Testis (tissue), 3 donors: Measurements from ENCODE around the gene TENM4. TPM values are rescaled to one million over a fixed set of nuclear protein-coding genes. Genes with fewer than 3 reads are reported as not detected.

Experiments used
- DNase-seq: peaks from one replicate; pipeline ENCODE4 v3.0.0-alpha.2; 2019
- H3K27ac ChIP-seq, 2 donors: fragments of 200-600 bp; sonication (generic); one replicate each; pipeline ENCODE4 v1.5.1; 2019
- H3K27me3 ChIP-seq: fragments of 200-600 bp; sonication (generic); one replicate; pipeline ENCODE4 v1.5.1; 2019
- H3K36me3 ChIP-seq: fragments of 200-600 bp; sonication (generic); one replicate; pipeline ENCODE4 v1.5.1; 2017; ENCODE audit warnings: low read depth; ENCODE audit errors: missing control alignments
- H3K4me1 ChIP-seq: fragments of 200-600 bp; sonication (generic); one replicate; pipeline ENCODE4 v1.5.1; 2019
- H3K4me3 ChIP-seq, 2 donors: fragments of 200-600 bp; sonication (generic); one replicate each; pipeline ENCODE4 v1.5.1; 2017 to 2019
- H3K9me3 ChIP-seq: fragments of 200-600 bp; sonication (generic); one replicate; pipeline ENCODE4 v1.5.1; 2017
- CTCF ChIP-seq, 3 experiments: fragments of 450-650 bp in 2 of 3; fragments of 200-600 bp in 1 of 3; sonication (generic) in 1 of 3; IDR thresholded peaks; one replicate each; pipeline ENCODE4 v1.5.1; 2016 to 2019; ENCODE audit warnings: antibody characterized with exemption in 3 of 3, mild to moderate bottlenecking in 2 of 3, moderate library complexity in 1 of 3
- POLR2A ChIP-seq: fragments of 450-650 bp; IDR thresholded peaks from one replicate; pipeline ENCODE4 v1.6.1; 2017; ENCODE audit warnings: antibody characterized with exemption, mild to moderate bottlenecking, moderate library complexity
- WGBS, 2 donors: methylation state at CpG; one replicate each; pipeline ENCODE4 v1.1.5; 2018; 5-methylcytosine and 5-hydroxymethylcytosine counted together
- intact Hi-C: fragments of 100-400 bp; cut with DNase I; formaldehyde crosslinking; loops from one replicate; pipeline ENCODE4 v1.15.1; 2023; ENCODE audit warnings: low total_unique reads
- polyA plus RNA-seq: library from polyadenylated mRNA; stranded (reverse); fragments of 350-450 nt; fragmentation: Illumina TruSeq; extraction: RNeasy Lipid Tissue Mini Kit (QIAGEN cat#74804); gene quantifications from one replicate; pipeline ENCODE4 v1.2.3, GENCODE V29; 2014; ENCODE audit warnings: low read depth, low replicate concordance; ENCODE audit not compliant: insufficient read depth
- total RNA-seq, 2 donors: library from RNA; depleted of rRNA; stranded (reverse); fragments of >200 nt; gene quantifications; one replicate each; pipeline ENCODE4 v1.2.3, GENCODE V29; 2016

Gene TENM4
- total and polyA plus RNA-seq, 3 donors from 2014 or later = 10.6 to 17.9 (median 11.4) TPM

GRCh38 chr11:79208126-79208525, 232.7 kb downstream of the TENM4 start:
- intact Hi-C loops = no loop called here
- no peak for DNase-seq
- Histone ChIP-seq H3K4me1 (no peaks in the 10 kb centered on the region), H3K4me3 (no peak overlapping the region), H3K27me3 (no peaks in the 10 kb centered on the region), H3K36me3 (no peaks in the 10 kb centered on the region), H3K9me3 (no peaks in the 10 kb centered on the region), H3K27ac (no peak overlapping the region)
- TF ChIP-seq POLR2A = no peak
- TF ChIP-seq CTCF (IDR thresholded peaks at IDR 0.05) = no peak
- 71 to 83% methylated on average over 2 of the region's 2 CpGs for WGBS, 2 donors

- WGBS, 2 donors = 70 to 76% methylated on average over 4 of the region's 4 CpGs
- Histone ChIP-seq H3K27me3 (no peaks in the 10 kb centered on the region), H3K4me3 (no peak overlapping the region), H3K9me3 (no peaks in the 10 kb centered on the region), H3K36me3 (no peaks in the 10 kb centered on the region), H3K4me1 (no peaks in the 10 kb centered on the region), H3K27ac (no peak overlapping the region)
- DNase-seq = no peak
- no peak for TF ChIP-seq CTCF (IDR thresholded peaks at IDR 0.05)
- intact Hi-C loops = no loop called here
These were observed 233.9 kb downstream of the TENM4 start for GRCh38 chr11:79206951-79207350.

- no peaks in the 10 kb centered on the region for H3K27me3 ChIP-seq
- intact Hi-C loops = no loop called here
- no peaks in the 10 kb centered on the region for H3K9me3 ChIP-seq
- H3K36me3 ChIP-seq = no peaks in the 10 kb centered on the region
- no peak for TF ChIP-seq POLR2A
- TF ChIP-seq CTCF (IDR thresholded peaks at IDR 0.05) = no peak
- H3K4me3 ChIP-seq = no peak overlapping the region
- no peak overlapping the region for H3K27ac ChIP-seq
- H3K4me1 ChIP-seq = no peaks in the 10 kb centered on the region
- DNase-seq = no peak
- WGBS, 2 donors = 68 to 85% methylated on average over 1 of the region's 1 CpG
These were observed 235.0 kb downstream of the TENM4 start for GRCh38 chr11:79205786-79206185.

- Histone ChIP-seq H3K27ac (no peak overlapping the region), H3K9me3 (no peaks in the 10 kb centered on the region), H3K4me1 (no peaks in the 10 kb centered on the region), H3K4me3 (no peak overlapping the region), H3K36me3 (no peaks in the 10 kb centered on the region), H3K27me3 (no peaks in the 10 kb centered on the region)
- TF ChIP-seq CTCF (IDR thresholded peaks at IDR 0.05) (no peak), POLR2A (no peak)
- intact Hi-C loops = no loop called here
- 82 to 88% methylated on average over 3 of the region's 3 CpGs for WGBS, 2 donors
- no peak for DNase-seq
These were observed 239.0 kb downstream of the TENM4 start for GRCh38 chr11:79201677-79202347.

GRCh38 chr11:79200398-79201070, 240.3 kb downstream of the TENM4 start:
- no peaks in the 10 kb centered on the region for H3K9me3 ChIP-seq
- no peaks in the 10 kb centered on the region for H3K36me3 ChIP-seq
- no peaks in the 10 kb centered on the region for H3K27me3 ChIP-seq
- TF ChIP-seq POLR2A (no peak), CTCF (IDR thresholded peaks at IDR 0.05) (no peak)
- H3K4me3 ChIP-seq = no peak overlapping the region
- 84 to 92% methylated on average over 5 of the region's 5 CpGs for WGBS, 2 donors
- DNase-seq = no peak
- no peaks in the 10 kb centered on the region for H3K4me1 ChIP-seq
- H3K27ac ChIP-seq = no peak overlapping the region
- intact Hi-C loops = no loop called here
